Endothelial cell of umbilical vein (primary cell): ENCODE results near the gene PCDH15.

ENCODE experiments used
- EZH2 ChIP-seq: IDR thresholded peaks from 2 replicates; pipeline ENCODE4 v1.6.1; 2012; ENCODE audit warnings: borderline replicate concordance, low read depth, mild to moderate bottlenecking, moderate library complexity, low read length, inconsistent platforms; ENCODE audit not compliant: severe bottlenecking
- POLR2A ChIP-seq: IDR thresholded peaks from 2 replicates; pipeline ENCODE4 v1.6.1; 2012; ENCODE audit warnings: low read depth, mild to moderate bottlenecking, control low read depth, low read length
- POLR2AphosphoS5 ChIP-seq: IDR thresholded peaks from 2 replicates; pipeline ENCODE4 v1.6.1; 2012; ENCODE audit warnings: low read depth, mild to moderate bottlenecking, control low read depth, low read length, moderate library complexity; ENCODE audit not compliant: insufficient read depth
- TF ChIP-seq, protein P1 (sequence below), 2 donors: IDR thresholded peaks; 1 replicate in 1 of 2; 2 replicates in 1 of 2; pipeline ENCODE4 v1.5.1; 2011; ENCODE audit warnings: low read length in 2 of 2, mild to moderate bottlenecking in 2 of 2, moderate library complexity in 2 of 2, control low read depth in 1 of 2, inconsistent platforms in 1 of 2, low read depth in 1 of 2; ENCODE audit not compliant: insufficient read depth in 1 of 2; ENCODE audit errors: extremely low read depth in 1 of 2

DNA sequence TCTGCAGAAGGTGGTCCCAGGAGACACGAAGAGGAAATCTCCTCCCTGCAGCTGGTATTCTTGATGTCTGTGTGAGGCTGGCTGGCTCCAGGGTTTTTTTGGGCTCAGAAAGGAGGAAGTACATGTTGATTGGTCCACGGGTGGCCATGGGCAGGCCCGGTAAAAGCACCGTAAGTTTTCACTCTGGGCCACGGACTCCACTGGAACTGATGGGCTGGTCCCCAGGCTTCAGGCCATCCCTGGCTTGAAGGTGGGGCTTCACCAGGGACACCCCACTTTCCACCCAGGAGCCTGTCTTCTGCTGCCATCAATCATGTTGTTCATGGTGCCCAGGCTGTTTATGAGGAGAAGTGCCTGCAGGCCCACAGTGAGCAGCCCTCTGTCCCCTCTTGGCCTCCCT, 736.8 kb downstream of the PCDH15 start:
- TF ChIP-seq POLR2A (no peak), POLR2AphosphoS5 (no peak), EZH2 (no peak)
- TF ChIP-seq, protein P1, sequence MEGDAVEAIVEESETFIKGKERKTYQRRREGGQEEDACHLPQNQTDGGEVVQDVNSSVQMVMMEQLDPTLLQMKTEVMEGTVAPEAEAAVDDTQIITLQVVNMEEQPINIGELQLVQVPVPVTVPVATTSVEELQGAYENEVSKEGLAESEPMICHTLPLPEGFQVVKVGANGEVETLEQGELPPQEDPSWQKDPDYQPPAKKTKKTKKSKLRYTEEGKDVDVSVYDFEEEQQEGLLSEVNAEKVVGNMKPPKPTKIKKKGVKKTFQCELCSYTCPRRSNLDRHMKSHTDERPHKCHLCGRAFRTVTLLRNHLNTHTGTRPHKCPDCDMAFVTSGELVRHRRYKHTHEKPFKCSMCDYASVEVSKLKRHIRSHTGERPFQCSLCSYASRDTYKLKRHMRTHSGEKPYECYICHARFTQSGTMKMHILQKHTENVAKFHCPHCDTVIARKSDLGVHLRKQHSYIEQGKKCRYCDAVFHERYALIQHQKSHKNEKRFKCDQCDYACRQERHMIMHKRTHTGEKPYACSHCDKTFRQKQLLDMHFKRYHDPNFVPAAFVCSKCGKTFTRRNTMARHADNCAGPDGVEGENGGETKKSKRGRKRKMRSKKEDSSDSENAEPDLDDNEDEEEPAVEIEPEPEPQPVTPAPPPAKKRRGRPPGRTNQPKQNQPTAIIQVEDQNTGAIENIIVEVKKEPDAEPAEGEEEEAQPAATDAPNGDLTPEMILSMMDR (IDR thresholded peaks at IDR 0.05; ENCODE audit: extremely low read depth in 1 of 2, insufficient read depth in 1 of 2, low read depth in 1 of 2, low read length in 2 of 2): no peak
